ENCODE results near the gene ATP5PD. TPM values are rescaled to one million over a fixed set of nuclear protein-coding genes. Genes with fewer than 3 reads are reported as not detected.

Gene ATP5PD
- total RNA-seq (2014; rRNA removed) = 281 and 284 TPM in 2 replicates
- 605 TPM for polyA plus RNA-seq (2012)

DNA sequence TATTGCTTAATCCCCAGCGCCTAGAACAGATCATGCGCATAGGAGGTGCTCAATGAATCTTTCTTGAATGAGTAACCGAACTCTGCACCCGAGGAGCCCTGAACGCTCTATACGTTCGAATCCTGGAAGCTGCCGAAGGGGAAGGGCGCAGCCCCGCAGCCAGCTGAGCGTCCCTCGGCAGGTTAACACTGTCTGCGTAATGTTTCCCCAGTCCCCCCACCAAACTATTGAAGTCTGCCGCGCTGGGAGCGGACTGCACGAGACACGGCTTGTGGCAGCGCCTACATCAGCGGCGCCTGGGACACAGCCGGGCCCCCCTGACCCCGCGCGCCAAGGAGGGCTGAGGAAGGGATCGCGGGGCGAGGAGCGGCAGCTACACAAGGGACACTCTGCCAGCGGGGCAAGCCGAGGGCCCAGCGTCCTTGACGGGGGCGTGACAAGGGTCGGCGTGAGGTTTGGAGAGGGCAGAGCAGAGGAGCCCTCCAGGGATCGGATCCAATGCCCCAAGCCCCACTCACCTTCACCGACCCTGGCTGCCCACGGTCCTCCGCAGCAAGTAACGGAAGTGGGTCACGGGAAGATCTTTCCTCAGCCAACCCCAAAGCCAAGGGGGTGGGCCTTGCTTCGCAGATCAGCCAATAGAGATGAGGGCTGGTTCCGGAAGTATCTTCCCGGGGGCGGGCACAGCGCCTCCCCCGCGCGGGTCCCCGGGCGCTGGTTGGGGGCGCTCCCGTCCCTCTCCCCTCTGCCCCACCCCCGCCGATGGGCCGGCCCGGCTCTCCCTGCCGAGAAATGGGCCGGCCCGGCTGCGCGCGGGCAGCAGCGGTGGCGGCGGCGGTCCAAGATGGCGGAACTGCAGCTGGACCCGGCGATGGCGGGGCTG lies at the start of gene ATP5PD, which contains the start of gene KCTD2:
ATP5PD (minus strand) TSS at position 563 of the 883 bp plus-strand sequence. CDS start 4,319 bp downstream, outside the sequence.
KCTD2 (plus strand) TSS at position 819 of the 883 bp plus-strand sequence; CDS start at position 845, 26 bp downstream.
- peak; percentile 95 for DNase-seq (ENCODE audit: low read depth)

DNA sequence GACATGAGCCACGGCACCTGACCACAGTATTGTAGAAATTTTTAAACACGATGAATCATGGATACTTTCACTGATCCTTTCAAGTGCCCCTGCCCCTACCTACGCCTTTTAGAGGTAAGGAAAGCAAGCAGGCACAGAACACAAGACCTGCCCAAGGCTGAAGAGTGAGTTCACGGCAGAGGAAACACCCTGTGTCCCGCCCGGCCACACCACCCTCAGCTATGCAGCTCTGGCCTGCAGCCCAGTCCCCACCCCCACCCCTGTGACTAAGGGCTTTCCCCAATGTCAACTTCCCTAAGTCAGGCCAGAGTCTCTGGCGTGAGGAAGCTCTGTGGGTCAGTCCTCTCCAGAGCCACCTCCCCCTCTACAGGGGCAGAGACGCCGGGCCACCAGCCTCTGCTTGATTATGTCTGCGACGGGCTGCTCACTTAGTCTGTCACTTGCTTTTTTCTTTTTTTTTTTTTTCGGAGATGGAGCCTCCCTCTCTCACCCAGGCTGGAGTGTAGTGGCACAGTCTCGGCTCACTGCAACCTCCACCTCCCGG lies 49.4 kb upstream of the ATP5PD start:
- DNase-seq (ENCODE audit: low read depth) = peak; percentile 64

DNA sequence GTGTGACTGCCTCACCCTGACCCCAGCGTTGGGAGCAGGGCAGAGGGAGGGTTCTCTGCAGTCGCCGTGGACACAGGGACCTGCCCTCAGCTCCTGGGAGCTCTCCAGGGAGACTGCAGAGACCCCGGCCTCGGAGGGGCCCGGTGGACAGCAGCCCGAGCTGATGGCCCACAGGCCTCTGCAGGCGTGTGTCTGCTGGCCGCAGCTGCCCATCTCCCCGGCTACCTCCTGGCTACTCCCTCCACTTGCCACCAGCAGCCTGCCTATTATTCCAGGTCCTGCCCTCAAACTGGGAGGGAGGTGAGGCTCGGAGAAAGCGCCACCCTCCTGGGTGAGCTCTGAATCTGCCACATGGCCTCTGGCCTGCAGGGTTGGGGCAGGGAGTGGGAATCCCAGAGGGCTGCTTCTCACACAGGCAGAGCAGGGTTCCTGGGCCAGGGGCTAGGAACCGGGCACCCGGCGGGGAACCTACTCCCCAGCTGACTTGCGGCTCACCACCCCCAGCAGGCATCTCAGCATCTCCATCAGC lies 48.2 kb upstream of the ATP5PD start:
- DNase-seq (ENCODE audit: low read depth) = no peak

DNA sequence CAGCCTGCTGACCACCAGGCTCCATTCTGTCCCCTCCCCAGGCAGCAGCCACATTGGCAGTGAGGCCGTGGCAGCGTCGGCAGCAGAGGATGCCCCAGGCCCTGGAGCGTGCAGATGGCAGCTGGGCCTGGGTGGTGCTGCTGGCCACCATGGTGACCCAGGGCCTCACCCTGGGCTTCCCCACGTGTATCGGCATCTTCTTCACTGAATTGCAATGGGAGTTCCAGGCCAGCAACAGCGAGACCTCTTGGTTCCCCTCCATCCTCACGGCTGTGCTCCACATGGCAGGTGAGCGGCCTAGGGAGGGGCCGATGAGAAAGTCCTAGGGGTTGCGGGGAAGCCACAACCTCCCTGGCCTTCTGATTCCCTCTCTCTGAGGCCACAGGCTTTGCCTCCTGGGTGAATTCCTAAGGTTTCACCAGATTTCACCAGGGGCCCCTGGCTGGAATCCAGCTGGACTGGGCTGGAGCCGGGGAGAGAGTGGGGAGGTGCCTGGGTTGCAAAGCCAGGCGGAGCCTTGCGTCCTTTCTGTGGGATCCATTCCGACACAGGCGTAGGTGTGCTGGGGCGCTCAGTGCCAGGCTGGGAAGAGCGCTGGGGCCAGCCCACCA lies 46.9 kb upstream of the ATP5PD start:
- no peak for DNase-seq (ENCODE audit: low read depth)

DNA sequence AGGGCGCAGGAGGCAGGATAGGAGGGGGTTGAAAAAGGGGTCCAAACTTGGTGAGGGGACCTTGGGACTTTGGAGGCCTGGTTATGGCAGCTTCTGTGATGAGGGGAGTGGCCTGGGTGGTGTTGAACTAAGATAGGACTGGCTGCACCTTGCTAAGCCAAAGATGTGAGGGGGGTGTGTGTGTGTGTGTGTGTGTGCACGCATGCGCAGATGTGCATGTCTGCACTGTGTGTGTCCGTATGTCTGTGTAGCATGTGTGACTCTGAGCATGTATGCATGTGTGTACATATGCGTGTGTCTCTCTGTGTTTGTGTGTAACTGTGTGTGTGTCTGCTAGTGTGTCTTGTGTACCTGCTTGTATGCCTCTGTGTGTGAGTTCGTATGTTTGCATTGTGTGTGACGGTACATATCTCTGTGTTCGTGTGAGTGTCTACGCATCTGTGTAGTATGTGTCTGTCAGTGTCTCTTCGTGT lies 45.1 kb upstream of the ATP5PD start:
- DNase-seq (ENCODE audit: low read depth) = no peak

DNA sequence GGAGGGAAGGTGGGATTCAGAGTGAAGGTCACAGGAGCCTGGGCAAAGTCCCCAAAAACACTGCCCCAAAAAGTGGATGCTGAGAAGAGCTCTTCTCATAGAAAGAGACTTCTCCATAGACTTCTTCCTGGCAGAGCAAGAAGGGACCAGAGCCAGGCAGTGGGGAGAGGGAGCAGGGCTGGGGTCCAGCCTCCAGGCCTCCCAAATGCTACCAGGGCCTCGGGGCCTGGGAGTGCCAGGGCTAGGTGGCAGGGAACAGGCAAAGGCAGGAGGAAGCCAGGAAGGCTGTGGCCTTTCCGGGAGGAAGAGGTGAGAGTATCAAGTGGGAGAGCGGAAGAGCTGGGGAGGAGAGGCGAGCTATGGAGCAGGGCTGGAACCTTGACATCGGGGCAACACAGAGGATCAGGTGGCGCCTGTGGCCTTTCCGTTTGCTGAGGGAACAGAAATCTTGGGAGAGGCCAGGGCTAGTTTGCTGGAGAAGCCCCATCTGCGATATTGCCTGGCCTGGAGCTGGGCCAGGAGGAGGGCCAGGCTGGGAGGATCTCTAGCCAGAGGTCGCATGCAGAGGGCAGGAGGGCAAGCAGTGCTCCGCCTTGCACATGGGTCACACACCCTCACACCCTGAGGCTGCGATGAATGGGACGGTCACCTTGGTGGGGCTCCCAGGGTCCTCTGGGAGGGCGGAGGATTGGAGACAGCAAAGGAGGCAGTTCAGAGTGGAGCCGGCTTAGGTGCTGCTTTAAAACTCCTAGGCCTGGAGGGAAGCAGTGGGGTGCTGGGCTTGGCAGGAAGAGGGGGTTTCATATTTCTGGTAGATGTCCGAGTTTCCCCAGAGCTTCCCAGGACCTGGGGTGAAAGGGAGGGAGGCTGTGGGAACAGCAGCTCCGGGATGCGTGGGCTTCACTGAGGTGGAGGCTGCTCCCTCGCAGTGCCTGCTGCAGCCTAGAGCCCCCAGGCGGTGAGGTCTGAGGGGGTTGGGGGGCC lies 44.4 kb upstream of the ATP5PD start:
- DNase-seq (ENCODE audit: low read depth) = no peak

DNA sequence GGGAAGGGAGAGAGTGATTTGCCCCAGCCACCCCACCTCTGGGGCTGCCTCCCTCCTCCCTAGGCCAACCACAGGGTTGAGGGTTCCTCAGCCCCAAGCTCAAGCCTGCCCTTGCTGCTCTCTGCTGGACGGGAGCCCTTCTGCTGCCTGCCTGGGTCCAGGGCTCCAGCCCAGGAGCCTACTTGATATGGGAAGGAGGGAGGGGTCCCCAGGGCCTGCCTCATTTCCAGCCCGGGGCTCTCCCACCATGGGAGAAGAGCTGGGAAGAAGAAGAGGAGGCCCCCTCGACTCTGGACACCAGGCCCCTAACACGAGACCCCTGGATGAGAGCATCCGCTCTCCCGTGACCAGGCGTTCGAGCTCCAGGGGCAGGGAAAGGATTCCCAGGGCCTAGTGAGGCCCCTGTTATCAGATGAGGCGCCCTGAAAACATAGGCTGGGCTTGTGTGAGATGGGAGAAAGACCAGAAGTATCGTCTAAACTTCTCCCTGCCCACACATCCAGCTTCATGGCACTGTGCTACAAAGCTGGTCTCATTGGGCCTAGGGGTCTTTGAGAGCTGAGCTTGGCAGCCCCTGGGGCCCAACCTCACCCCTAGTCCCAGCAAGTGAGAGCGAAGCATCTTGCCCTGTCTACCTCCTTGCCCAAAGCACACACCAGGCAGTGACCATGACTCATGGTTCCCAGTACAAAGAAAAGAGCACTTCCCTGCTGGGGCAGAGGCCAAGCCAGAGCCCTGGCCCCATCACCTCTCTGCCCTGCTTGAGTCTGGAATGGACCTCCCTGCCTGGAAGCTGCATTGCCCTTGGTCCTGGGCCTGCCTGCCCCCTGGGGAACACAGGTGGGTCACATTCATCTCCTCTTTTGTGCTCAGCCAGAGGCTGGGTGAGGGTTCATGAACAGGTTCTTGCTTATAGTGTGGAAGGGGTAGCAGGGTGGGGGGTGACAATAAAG lies 42.0 kb upstream of the ATP5PD start:
- peak; percentile 27 for DNase-seq (ENCODE audit: low read depth)

DNA sequence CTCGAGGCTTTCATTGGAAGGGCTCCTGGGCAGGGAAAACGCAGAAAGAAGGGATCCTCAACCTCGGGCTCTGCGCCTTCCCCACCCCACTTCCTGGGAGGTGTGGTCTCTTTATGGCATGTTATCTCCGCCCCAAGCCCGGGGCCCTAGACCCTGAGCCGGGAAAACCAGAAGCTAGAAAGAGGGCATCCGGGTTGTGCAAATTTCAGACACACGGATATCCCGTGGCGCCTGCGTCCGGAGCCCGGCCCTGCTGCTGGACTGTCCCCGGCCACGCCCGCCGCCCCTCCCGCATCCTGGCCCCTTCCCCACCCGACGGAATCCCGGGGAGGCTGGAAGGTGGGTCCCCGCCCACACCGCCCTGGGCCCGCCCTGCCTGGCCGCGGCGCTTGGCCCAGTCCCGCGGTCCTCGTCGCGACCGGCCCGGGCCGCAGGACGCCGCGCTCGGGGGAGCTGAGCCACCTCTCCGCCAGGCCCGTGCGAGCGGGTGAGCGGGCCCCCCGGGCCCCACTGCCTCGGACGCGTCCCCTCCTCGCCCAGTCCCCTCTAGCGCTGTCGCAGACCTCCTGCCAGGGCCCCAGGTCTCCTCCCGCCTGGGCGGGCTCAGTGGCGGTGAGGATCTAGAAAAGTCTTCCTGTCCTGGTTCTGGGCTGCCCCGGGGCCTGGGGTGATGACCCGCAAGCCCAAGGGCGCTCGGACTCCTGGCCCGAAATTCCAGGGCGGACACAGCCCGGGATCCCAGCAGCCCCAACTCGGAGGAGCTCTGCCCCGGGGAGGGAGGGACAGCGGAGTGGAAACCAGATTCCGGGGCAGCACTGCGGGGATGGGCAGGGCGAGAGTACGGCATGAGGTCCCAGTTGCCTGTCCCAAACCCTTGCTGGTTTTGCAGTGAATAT lies 41.0 kb upstream of the ATP5PD start, which contains the start of gene SLC16A5:
SLC16A5 (plus strand) TSS at position 397 of the 896 bp plus-strand sequence. CDS start 5,683 bp downstream, outside the sequence.
- DNase-seq (ENCODE audit: low read depth) = no peak

DNA sequence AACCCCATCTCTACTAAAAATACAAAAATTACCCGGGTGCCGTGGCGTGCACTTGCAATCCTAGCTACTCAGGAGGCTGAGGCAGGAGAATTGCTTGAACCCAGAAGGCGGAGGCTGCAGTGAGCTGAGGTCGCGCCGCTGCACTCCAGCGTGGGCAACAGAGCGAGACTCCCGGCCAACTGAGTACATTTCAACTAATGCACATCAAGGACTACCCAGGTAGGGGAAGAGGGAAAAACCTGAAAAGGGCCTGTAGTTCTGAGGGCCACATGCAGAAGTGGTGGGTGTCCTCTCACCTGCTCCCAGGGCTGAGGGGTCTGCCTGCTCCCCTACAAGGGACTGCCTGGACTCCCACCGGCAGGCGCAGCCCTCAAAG lies 40.4 kb upstream of the ATP5PD start:
- DNase-seq (ENCODE audit: low read depth) = no peak

DNA sequence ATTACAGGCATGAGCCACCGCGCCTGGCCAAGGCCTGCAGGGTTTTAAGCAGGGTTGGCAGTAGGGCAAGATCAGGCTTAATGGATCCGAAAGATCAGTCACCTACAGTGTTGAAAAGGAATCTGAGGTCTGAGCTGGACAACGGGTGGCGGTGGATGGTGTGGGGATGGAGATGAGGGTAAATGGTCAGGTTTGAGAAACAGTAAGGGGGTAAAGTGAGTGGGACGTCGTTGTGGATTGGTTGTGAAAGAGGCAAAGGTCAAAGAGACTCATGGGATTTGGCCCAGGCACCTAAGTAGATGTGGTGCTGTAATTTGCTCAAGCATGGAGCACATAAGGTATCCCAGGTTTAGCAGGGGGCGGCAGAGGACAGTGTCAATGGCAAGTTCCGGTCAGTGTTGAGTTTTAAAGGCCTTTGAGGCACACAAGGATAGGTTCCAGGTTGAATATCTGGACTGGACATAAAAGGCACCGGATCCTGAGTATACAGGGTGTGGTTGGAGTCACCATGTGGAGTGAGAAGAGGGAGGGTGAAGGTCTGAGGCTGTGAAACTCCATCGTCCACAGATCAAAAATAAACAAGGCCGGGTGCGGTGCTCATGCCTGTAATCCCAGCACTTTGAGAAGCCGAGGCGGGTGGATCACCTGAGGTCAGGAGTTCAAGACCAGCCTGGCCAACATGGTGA lies 39.9 kb upstream of the ATP5PD start:
- DNase-seq (ENCODE audit: low read depth) = no peak

DNA sequence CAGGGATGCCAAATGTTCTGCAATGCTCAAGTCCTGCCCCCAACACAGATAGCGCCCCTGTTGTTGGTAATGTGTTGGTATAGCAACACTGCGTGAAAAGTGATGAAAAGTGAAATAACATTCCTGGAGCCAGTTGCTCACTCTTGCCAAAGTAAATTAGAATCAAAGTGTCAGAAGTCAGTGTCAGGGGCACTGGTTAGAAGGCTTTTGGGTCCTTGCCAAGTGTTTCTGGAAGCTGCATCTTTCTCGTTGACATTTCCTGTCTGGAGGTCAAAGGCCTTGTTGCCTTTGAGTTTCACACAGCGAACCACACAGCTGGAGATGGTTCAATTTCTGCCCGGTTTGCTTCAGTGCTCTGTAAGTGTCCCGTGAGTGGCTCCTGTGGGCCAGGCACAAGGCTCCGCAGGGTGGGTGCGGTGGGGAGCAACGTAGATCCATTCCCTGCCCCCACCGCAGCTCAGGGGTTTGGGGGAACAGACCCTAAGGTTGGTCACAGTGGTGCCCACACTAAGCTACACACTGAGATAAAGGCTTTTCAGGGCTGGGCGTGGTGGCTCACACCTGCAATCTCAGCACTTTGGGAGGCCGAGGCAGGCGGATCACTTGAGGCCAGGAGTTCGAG lies 37.4 kb upstream of the ATP5PD start:
- no peak for DNase-seq (ENCODE audit: low read depth)

DNA sequence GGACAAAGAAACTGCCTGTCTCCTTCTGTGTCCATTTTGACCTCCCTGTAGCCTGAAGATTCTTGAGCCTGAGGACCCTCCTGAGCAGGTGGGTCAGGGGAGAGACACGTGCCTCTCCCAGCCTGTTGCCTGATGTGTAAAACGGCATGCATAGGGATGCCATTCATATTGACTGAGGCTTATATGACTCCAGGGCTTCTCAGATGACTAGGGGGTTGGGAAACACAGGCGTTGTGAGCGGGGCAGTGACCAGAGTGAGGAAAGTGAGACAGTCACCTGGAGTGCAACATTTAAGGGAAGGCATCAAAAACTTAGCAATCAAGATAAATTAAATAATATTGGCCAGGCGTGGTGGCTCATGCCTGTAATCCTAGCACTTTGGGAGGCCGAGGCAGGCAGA lies 35.9 kb upstream of the ATP5PD start:
- no peak for DNase-seq (ENCODE audit: low read depth)

DNA sequence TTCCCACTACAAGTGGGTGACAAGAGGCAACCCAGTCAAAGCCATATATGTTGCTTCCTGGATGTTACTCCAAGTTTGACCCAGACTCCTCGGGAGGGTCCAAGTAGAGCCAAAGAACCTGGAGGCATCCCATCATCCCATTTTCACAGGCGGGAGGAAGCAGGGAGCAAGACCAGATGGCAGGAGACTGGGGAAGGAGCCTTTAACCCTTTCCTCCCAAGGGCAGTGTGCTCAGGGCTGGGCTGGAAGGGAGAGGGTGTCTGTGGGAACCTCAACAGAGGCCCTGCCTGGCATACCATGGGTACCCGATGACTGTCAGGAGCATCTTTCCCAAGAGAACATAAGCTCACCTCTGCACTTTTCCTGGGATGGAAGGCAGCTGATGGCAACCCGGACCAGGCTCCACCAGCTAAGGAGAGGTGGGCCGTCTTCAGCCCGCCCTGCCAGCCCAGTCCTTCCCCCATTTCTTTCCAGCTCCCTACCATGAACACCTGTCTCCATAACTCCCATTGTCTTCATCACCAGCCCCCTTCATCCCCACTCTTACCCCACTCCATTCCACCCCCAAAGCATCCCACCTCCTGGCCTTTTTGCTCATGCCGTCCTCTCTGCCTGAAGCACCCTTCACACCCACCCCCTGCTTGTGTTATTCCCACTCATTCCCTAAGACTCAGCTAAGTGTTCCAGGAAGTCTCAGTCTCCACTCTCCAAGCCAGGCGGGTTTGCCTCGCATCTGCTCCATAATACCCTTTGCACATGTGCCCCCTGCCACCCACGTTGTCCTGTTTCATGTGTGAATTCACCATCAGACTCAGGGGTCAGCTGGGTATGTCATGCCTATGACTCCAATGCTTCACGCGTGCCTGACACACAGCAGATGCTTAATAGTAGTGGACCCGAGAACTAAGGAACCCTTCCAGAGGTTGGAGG lies 35.1 kb upstream of the ATP5PD start:
- DNase-seq (ENCODE audit: low read depth) = no peak

DNA sequence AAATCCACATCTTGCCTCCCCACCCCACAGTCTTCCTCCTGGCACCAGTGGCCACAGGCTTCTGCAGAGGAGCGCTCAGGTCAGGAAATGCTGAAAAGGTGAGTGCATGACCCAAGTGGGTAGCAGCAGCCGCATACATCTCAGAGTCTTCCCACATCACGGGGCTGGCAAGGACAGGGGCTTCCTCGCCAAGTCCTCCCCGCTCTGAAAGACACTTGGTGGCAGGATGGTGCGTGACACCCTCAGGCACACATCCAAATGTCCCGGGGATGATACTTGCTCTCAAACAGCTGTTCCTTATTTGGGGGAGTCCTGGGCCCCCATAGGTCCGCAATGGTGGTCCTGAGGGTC lies 32.2 kb upstream of the ATP5PD start:
- DNase-seq (ENCODE audit: low read depth) = no peak

DNA sequence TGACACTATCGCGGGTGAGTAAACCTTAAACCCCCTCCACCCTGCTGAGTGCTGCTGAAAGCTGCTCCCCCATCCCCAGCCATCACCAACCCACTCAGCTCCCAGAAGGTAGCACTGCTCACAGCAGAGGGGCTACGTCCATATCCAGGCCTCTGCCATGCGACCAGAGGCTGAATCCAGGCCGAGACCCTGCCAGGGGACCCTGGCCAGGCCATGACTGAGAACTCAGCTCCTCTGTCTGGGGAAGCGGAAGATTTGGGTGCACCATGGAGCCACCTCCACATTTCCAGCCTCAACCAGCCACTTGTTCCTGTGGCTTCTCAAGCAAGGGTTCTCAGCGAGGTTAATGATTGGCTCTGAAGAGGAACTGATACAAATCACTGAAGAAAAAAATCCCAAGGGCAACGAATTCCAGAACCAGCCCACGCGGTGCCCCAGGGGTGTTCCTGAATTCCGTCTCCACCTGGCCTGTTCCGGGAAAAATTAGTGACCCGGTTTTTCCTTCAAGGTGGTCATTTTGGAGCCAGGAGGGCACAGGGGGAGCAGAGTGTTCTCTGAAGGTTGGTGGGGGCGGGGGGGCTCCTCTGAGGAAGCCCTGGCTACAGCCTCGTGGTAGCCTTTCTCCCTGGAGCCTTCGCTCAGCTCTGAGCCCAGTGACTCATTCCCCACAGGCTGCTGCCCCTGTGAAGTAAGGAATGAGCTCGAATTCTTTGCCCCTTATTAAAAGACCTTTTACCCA lies 31.7 kb upstream of the ATP5PD start:
- DNase-seq (ENCODE audit: low read depth) = peak; percentile 67

Data from LHCN-M2 (cell line).